IPS DF 19.7 (cell line): ENCODE results near the gene IGIP.
"Not testable (repeated sequence)": the region's sequence is repeated elsewhere in the genome, so short reads cannot be mapped to it uniquely, and the experiment has no call there.

Experiments used
- DNase-seq: peaks from one replicate; pipeline ENCODE4 v3.0.0-alpha.2; 2013; ENCODE audit warnings: low read depth, low spot score

Gene IGIP

GRCh38 chr5:140140435-140140834, 14.7 kb downstream of the IGIP start:
- no peak for DNase-seq

- DNase-seq = no peak
Measured at GRCh38 chr5:140141241-140141640, 15.5 kb downstream of the IGIP start.

GRCh38 chr5:140142246-140142645, 16.5 kb downstream of the IGIP start:
- DNase-seq = no peak

- no peak for DNase-seq
Measured at GRCh38 chr5:140142856-140143255, 17.1 kb downstream of the IGIP start.

GRCh38 chr5:140143521-140144258, 18.0 kb downstream of the IGIP start:
- no peak for DNase-seq

- no peak for DNase-seq
Measured at GRCh38 chr5:140145256-140145655, 19.5 kb downstream of the IGIP start.

GRCh38 chr5:140145818-140146522, 20.2 kb downstream of the IGIP start:
- DNase-seq = no peak

GRCh38 chr5:140146523-140146842, 20.7 kb downstream of the IGIP start:
- no peak for DNase-seq

GRCh38 chr5:140147460-140147859, 21.7 kb downstream of the IGIP start:
- DNase-seq = no peak

GRCh38 chr5:140148508-140148907, 22.8 kb downstream of the IGIP start:
- no peak for DNase-seq

GRCh38 chr5:140150201-140150600, 24.5 kb downstream of the IGIP start:
- DNase-seq = no peak

GRCh38 chr5:140151144-140152021, 25.6 kb downstream of the IGIP start:
- DNase-seq = no peak

- no peak for DNase-seq
Measured at GRCh38 chr5:140152022-140152999, 26.6 kb downstream of the IGIP start.

- no peak for DNase-seq
Measured at GRCh38 chr5:140153255-140153654, 27.5 kb downstream of the IGIP start.

GRCh38 chr5:140153905-140154304, 28.2 kb downstream of the IGIP start:
- DNase-seq = no peak

GRCh38 chr5:140154710-140155381, 29.1 kb downstream of the IGIP start:
- DNase-seq = not testable (repeated sequence)

GRCh38 chr5:140157032-140157781, 31.5 kb downstream of the IGIP start:
- no peak for DNase-seq

- DNase-seq = no peak
Measured at GRCh38 chr5:140159014-140159927, 33.5 kb downstream of the IGIP start.

GRCh38 chr5:140162275-140162674, 36.5 kb downstream of the IGIP start:
- DNase-seq = no peak
